ENCODE results near the gene PRKAG2.

The PRKAG2 gene

DNA sequence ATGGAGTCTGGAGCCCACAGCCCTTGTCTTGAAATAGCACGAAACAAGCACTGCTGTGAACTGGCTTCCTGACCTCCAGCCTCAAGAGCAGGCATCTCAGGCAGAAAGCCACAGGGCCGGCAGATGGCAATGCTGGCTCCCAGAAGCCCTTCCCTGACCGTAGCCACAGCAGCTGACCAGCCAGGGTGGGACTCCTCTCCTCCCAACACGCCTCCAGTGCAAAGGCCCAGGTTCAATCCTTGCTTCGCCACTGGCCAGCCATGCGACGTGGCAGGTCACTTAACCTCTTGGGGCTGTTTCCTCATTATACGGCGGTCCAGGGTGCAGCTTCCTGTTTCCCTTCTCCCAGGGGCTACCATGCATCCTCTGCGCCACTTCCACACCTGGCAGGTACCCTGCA is 12.8 kb downstream of the PRKAG2 start:
- DNase-seq: no peak

GRCh38 chr7:151863386-151864079 is 13.4 kb downstream of the PRKAG2 start:
- peak; percentile 10 for DNase-seq

GRCh38 chr7:151862606-151863381 is 14.1 kb downstream of the PRKAG2 start:
- no peak for DNase-seq

DNA sequence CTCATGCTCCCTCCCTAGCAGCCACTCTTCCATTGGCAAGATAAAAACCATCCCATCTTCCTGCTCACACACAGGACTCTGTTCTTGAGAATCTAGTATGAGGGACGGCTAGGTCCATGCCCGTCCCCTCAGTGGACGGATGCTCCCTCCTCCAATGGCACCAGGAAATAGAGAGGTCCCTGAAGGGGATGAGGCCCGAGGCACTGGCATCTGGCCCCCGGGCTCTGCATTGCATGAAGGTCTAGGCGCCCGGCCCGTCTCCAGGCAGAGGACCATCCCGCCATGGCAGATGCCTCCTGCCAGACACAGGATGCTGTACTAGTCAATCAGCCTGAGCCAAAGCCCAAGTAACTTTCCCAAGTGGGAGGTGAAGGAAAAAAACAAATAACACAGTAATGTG is 15.0 kb downstream of the PRKAG2 start:
- DNase-seq: no peak

DNA sequence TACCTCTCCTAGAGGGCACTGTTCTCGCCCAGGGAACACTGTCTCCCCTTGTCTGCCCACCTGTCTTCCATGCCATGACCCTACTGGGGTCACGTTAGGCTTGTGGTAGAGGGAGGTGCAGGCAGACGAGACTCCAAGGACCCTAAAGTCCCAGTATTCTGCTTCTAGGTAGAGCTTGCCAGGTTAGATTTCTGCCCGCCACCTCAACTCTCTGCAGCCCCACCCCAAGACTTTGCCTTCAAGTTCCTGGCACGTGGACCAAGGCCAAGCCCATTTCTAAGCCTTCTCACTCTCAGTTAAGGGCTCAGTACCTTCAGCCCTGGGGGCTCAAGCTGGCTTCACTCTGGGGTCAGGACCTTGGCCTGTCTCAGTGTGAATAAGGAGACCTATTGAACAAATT is 16.1 kb downstream of the PRKAG2 start:
- DNase-seq: no peak

- DNase-seq: no peak
Measured at GRCh38 chr7:151859948-151860685, 16.8 kb downstream of the PRKAG2 start.

GRCh38 chr7:151859111-151859947 is 17.6 kb downstream of the PRKAG2 start:
- no peak for DNase-seq

DNA sequence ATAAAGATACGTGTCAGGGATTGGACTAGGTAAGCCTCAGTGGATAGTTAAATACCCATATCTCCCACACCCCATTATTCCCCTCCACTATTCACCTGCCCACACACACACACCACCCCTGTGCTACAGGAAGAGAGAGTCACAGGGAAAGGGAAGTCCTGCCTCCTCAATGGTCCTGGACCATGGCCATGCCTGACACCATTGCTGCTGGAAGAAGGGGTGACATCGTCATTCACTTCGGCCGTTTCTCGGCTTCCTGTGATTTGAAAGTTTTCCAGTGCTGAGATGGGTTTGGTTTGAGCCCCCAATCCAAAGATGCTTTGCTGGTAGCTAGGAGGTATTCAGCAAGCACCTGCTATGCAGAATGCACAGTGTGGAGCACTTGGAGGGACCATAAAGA is 18.5 kb downstream of the PRKAG2 start:
- DNase-seq: no peak

GRCh38 chr7:151857866-151858450 is 19.0 kb downstream of the PRKAG2 start:
- DNase-seq: no peak

DNA sequence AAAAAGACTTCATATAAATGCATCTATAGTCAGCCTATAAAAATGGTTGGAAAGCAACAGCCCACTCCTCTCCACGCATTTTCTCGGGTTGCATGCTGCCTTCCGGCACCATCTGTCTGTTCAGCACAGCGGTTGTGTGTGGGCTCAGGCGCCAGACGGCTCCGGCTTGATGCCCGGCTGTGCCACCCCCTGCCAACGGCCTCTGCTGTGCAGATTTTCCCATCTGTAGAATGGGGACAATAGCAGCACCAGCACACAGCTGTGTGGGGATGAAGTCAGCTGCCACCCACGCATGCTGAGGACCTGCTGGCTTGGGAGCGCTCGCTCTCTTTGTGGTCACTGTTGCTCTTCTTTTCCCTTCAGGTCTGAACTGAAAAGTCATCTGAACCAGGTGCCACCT is 19.5 kb downstream of the PRKAG2 start:
- no peak for DNase-seq

DNA sequence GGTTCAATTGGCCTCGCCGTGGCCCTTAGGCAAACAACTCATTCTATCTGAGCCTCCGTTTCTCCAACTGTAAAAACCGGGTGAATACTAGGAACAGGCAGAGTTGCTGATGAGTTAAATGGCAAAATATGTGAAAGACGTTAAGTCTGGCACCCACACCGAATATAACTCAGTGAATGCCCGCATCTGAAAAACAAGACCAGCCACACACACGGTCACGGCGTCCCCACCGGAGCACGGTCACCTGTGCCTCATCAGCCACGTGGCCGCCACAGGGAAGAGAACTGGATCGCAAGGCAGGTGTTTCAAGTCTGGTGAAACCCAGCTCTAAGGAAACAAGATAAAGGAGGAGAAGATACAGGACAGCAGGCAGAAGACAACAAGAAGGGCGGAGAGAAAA is 20.4 kb downstream of the PRKAG2 start:
- no peak for DNase-seq

GRCh38 chr7:151856098-151856497 is 20.8 kb downstream of the PRKAG2 start:
- DNase-seq: no peak

DNA sequence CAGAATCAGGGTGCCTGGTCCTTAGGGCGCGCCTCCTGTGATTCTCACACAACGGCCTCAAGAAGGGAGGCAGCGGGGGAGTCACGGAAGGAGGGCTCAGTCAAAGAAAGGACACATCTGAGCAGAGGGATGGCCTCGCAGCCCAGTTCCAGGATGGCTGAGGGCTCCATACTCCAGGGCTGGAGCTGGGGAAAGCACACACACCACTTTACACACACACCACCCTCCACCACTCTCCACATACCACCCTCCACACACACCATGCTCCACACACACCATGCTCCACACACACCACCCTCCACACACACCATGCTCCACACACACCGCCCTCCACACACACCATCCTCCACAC is 22.2 kb downstream of the PRKAG2 start:
- no peak for DNase-seq

DNA sequence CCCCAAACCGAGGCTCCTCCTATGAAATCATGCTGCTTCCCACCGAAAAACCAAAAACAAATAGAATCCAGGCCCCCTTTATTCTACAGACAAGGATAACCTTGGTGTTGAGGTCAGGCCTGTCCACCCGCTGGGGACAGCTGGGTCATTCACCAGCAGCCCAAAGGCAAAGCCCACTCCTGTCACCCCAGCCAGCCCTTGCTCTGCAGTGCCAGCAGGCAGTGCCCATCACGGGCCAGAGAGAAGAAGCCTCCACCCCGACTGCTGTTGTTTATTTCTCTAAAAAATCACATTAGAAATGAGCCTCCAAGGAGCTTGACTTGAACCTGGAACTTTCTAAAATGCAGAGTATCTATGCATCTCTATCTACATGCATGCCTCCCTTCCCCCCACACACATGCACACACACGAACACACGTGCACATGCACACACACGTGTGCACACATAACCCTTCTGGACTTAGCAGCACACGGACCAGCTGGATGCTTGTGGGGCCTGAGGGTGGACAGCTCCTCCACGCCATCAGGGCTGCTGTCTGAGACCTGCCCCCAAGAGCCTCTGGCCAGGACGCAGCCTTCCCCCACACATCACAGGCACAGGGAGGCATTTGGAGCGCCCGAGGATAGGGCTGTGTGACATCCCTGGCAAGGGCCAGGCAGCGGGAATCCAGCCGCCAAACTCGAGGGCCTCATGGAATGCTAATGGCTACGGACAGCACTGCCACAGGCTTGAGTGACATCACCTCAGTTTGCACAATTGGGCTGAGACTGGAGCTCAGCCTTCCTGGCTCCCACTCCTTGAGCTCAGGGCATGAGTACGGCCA is 22.8 kb downstream of the PRKAG2 start:
- no peak for DNase-seq

DNA sequence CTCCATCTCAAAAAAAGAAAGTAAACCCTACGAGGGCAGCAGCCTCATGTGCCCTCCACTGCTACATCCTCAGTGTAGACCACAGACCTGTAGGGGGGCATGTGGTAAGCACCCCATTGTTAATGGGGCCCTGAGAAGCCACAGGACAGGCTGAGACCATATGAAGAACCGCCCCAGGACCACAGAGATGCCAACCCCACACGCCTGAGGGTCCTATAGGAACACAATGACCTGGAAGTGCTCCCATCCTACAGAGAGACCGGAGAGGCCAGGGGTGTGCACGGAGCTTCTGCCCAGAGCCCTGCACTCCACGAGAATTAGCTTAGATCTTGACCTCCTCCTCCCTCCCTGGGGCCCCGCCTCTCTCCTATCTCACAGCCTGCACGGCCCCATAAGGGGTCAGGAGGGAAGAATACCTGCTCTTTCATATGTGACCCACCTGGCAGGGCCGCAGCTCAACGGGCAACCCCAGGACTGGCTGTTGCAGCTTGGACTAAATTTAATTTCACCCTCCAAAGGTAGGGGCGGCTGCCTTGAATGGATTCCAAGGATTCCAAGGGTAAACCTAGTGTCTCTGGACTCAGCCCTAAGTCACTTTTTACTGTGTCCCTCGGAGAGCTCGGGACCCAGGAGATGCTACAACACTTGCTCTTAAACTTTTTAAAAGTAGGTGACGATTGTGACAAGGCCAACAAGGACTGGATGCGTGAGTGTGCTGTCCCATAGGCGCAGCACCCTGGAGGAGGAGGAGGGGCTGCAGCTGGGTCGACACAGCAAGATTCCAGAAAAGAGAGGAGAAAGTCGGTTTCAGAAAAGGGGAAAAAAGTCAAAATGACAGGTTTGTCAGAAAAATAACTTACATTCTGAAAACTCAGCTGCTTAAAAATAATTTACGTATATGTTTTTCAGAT is 24.2 kb downstream of the PRKAG2 start:
- DNase-seq: no peak

DNA sequence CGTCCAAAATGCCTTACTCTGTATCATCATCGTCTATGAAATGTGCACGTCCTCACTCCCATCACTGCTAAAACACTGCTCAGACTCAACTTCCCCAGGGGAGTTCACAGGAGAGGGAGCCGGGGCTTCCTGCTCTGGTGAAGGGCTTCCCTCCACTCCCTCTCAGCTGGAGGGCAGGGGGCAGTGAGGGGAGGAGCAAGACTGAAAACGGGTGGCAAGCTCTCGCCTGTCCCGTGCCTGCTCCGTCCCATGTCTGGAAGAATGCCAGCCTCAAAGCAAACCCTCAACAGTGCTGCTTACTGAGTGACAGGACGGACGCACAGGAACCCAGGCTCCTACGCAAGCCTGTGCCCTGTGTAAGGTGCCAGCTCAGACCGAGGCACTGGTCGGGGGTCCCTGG is 25.1 kb downstream of the PRKAG2 start:
- no peak for DNase-seq

- peak; percentile 20 for DNase-seq
Measured at GRCh38 chr7:151851145-151851751, 25.7 kb downstream of the PRKAG2 start.

DNA sequence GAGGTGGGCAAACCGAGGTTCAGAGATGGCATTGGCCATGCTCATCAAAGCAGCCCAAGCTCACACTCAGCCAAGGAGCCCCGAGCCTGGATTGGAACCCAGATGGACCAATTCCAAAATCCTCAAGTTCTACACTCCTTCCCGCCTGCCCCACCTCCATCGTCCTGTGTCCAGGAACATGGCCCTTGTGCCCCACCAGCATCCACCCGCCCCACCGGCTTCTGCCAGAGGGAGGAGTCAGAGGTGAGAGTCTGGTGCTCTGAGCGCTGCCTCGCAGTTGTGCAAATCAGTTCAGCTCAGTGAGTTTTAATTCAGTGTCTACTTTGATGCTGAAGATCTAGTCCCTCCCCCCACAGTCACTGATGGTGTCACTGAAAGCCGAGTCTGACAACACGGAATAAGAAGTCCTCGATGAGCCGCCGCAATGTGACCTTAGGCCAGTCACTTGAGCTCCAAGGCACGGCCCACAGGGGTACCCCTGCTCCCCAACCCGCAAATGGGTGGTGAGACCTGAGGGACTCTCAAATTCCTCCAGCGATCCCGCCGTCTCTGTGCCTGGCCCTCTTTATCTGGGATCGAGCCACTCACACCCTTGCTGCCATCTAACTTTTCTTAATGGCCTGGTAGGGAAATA is 26.3 kb downstream of the PRKAG2 start:
- peak; percentile 8 for DNase-seq

DNA sequence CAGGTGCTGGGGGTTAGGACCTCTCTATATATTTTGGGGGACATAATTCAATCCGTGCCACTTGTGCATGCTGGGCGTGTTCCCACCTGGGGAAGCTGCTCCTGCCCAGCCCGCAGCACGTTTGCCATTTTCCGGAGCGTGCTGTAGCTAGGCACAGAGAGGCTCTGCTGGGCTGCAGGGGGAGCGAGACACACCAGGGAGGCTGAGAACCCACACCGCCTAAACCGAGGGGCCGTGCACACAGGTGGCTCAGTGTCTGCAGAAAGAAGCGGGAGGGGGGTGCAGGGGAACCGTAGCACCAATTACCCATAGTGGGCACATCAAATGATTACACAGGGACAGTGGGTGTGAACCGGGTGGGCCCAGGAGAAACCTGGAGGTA is 27.0 kb downstream of the PRKAG2 start:
- DNase-seq: no peak

Data from CD4-positive, alpha-beta T cell treated with Interleukin-17A for 1 hour (primary cell).